Activated T-cell treated with anti-CD3 and anti-CD28 coated beads for 1 hour (primary cell): Measurements from ENCODE around the gene TP53I13.

Experiments used
- DNase-seq: peaks from one replicate; pipeline ENCODE4 v3.0.0-alpha.2; 2020; ENCODE audit warnings: low read depth

The TP53I13 gene

DNA sequence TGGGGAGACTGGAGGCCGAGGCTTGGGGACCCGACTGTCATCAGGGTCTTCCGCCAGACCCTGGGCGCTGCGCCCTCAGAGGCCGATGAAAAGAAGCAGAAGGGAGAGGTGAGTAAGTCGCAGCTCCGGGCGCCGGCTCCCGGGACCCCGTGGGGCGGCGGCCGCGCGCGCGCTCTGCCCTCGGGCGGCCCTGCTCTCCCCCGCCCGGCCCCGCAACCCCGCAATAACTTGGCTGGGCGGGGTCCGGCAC is 1.3 kb upstream of the TP53I13 start:
- DNase-seq, result no peak

DNA sequence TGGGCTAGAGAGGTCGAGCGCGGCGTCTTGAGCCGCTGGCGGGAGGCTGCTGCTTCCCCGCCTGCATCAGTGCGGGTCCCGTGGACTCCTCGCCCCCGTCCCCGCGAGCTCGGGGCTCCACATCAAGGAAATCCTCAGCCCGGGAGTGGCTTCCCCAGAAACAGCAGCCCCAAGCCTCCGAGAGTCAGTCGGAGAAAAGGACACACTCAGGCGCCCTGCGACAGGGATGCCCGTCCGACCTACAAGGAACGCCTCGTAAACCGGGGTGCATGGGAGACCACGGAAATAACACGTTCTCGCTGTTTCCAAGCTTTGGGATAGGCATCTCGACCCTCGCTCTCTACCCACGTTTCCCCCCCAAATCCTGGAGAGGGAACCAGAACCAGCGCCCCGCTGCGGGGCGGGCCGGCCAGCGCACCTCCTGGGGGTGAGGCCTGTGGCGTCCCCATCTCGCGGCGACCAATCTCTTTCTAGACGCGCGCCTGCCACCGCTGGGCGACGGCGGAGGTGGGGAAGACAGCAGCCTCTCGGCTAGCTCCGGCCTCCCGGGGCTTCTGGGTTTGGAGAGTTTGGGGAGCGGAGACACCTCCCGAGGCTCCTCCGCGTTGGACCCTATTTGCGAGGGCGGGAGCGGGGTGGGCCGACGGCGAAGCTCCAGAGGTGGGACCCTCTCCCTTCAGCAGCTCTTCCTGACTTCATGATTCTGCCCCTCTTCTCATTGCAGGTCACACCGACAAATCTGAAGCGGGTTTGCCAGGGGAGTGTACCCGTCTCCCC is 759 bp upstream of the TP53I13 start:
- DNase-seq, result peak; percentile 63

DNA sequence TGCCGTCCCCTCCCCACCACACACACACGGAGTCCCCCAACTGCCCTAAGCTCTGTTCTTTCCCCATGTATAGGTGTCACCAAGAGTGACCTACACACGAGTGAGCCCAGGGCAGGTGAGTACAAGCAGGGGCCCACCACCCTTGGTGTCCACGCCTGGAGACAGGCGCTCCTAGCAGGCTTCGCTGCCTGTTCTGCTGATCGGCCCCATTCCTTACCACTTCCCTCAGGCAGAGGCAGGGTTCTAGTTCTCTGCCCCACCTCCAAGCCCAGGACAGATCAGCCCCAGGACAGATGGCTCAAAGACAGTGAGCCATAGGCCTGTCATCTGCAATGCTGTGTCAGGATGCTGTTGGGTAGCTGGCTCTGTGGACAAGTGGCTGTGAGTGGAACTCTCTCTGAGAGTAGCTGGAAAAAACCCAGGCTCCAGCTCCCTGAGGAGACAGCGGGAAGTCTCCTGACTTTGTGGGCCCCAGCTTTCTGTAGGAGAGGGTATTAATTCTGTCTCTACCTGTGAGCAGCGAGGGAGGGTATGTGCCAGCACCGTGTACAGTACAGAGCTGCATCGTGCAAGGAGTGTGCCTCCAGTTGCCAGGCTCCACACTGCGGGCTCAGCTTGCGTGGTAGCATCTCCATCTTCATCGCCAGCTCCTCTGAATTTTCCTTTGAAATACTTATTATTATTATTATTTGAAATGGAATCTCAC is 897 bp downstream of the TP53I13 start:
- DNase-seq, result no peak

DNA sequence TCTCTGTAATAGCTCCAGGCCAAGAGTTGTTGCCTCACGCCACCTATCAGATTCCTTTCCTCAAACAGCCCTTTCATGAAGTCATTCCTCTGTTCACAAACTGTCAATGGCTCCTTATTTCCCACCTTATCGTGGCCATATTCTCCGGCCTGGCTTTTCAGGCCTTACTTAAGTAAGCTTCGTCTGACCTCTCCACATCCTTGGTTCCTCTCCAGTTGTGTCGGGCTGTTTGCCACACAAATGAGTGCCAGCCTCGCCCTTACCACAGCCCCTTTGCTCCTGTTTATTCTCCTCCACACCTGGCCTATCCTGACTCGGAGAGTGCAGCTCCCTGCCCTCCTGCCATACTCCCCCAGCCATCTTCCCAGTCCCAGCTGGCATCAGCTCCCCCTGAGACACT is 2.0 kb downstream of the TP53I13 start:
- no peak for DNase-seq

DNA sequence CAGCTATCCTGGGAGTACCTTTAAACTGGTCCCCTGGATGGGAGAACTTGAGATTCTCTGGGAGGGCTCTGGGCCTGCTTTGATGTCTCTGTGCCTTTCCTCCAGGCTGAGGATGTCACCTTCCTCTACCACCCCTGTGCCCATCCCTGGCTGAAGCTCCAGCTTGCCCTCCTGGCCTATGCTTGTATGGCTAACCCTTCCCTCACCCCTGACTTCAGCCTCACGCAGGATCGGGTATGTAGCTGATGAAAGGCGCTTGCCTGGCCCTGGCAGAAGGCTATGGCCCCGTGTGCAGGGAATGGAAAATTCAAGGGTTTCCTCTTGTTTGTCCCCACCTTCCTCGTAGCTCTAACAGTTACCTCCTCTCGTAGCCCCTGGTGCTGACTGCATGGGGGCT is 3.0 kb downstream of the TP53I13 start:
- DNase-seq, result no peak

DNA sequence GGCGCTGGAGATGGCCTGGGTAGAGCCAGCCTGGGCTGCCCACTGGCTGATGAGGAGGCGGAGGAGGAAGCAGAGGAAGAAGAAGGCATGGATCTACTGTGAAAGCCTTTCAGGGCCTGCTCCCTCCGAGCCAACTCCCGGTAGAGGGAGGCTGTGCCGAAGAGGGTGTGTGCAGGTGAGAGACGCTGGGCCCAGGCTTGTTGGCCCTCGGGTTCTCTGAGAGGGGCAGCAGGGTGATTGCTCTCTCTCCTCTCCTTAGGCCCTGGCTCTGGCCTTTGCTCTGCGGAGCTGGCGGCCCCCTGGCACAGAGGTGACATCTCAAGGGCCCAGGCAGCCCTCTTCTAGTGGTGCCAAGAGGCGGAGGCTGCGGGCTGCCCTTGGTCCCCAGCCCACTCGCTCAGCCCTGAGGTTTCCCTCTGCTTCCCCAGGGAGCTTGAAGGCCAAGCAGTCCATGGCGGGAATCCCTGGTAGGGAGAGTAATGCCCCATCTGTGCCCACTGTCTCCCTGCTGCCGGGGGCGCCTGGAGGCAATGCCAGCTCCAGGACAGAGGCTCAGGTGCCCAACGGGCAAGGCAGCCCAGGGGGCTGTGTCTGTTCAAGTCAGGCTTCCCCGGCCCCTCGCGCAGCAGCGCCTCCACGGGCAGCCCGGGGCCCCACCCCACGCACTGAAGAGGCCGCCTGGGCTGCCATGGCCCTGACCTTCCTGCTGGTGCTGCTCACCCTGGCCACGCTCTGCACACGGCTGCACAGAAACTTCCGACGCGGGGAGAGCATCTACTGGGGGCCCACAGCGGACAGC is 3.6 kb downstream of the TP53I13 start:
- no peak for DNase-seq

DNA sequence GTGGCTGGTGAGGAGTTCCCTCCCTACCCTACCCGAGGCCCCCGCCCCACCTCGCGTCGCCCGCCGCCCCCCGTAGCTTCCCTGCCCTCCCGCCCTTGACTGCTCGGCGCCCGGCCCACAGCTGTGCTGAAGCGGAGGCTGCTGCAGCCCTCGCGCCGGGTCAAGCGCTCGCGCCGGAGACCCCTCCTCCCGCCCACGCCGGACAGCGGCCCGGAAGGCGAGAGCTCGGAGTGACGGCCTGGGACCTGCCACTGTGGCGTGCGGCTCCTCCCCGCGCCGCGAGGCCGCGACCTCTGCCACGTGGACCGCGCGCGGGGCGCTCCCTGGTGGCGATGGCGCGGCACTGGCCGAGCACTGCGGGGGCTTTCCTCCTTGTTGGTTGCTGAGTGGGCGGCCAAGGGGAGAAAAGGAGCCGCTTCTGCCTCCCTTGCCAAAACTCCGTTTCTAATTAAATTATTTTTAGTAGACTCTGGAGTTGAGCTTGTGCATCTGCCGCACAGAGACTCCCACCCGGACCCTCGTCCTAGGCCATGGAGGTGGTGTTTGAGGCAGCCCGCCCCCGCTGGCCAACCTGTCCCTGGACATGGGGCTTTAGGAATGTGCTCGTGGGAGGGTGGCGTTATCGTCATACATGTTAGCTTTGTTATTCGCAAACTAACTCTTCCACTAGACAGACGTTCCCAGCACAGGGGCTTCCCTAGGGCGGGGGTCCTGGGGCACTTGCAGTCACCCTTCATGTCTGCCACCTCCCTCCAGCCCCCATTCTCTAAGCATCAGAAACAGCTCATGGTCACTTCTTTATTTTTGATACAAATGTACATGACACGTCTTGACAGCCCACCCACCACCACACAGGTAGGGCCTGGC is 4.4 kb downstream of the TP53I13 start:
- DNase-seq, result no peak

DNA sequence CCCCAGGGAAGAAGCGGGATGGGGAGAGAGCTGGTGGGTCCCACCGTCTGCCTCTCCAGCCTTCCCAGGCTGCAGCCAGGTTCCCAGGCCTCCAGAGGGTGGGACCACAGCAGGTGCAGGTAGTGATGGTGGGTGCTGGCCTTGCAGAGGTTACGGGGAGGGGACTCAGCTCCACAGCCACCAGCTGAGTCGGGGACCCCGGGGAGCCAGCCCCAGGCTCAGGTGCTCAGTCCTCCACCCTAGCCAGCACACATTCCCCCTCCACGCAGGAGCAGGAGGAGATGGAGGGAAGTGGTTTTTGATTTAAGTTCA is 5.0 kb downstream of the TP53I13 start:
- no peak for DNase-seq

DNA sequence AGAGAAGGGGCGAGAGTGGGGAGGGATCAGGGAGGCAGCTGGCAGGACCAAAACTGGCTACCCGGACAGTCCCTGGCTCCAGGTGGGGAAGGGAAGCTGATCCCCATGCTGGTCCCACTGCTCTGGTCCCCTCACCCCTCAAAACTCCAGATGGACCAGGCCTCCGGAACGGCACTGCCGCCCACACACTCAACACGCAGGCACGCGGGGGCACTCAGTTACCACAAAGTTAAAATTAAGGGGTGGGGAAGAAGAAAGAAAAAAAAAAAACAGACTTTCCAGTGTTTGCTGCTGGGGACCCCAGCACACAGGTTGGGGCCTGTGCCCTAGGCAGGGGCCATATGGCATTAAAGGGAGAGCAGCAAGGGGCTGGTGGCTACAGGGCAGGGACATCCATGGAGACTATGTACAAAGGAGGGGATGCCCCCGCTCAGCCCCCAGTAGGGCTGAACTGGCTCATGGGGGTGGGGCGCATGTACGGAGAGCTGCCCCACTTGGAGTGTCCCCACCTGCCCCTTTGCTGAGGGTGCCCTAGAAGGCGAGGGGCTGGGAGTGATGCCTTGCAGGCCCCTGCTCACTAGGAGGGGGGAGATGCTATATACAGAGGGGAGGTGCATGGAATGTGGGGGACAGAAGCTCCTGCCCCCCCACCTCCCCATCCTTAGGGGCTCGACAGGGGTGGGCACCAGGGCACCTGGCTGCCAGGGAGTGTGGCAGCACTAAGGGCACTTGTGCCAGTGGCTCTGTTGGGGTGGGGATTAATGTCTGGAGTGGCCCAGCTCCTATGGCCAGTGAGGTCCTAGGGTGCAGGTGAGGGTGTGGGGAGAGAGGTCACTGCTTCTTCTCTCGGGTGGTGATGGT is 5.6 kb downstream of the TP53I13 start:
- DNase-seq, result no peak

DNA sequence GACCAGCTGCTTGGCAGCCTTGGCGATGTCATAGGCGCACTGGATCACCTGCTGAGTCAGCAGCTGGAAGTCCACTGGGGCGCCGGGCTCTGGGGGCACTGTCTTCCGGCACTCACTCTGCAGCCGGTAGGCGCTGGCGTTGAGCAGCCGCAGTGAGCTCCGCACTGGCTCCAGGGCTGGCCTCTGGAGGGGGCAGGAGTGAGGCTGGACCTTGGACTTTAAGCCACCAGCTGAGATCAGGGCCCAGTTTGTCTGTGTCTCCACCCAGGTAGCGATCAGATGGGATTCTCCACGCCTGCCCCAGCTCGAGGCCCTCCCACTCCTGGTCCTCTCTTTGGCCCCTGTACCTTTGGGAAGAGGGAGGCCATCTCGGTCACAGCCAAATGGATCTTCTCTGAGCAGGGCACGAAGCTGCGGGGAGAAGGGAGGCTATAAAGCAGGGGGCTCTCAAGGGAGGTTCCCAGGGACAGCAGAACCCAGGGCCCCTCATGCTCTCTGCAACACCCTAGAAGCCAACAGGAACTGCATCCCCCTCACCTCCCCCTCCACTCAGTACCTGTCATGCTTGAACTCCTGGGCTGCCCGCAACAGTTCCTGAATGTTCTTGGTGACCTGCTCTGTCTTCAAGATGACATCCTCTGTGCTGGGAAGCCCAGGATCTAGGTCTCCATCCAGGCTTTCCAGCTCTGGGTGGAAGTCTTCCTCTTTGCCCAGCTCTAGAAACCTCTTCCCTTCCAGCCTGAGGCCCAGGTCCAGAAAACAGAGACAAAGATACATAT is 6.4 kb downstream of the TP53I13 start:
- DNase-seq, result no peak

DNA sequence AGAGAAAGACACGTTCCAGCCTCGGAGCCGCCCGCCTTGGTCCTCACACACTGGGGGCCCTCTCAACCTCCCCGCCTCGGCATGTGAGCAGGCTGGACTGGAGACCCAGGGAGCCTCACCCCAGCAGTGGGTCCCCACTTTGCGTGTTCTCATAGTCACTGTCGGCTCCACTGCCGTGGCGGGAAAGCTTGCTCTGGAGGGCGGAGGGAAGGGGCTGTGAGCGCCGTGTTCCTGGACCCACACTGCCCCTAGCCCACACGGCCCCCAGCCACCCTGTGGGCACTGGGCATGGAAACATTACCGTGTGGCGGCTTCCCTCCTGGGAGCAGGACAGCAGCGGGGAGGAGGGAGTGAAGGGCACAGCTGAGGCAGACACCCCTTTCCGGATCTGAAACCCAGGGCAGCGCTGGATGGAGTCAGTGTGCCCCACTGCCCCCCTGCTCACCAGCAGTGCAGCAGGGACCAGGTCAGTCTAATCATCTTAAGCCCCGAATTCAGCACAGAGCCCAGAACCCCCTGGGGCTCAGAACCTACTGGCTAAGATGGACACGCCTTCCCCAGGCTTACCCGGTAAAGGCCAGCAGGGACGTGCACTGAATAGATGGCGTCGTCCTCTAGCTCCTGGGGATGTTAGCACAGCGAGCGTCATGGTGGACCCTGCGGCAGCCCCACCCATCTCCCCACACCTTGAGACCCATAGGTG is 7.2 kb downstream of the TP53I13 start:
- no peak for DNase-seq

DNA sequence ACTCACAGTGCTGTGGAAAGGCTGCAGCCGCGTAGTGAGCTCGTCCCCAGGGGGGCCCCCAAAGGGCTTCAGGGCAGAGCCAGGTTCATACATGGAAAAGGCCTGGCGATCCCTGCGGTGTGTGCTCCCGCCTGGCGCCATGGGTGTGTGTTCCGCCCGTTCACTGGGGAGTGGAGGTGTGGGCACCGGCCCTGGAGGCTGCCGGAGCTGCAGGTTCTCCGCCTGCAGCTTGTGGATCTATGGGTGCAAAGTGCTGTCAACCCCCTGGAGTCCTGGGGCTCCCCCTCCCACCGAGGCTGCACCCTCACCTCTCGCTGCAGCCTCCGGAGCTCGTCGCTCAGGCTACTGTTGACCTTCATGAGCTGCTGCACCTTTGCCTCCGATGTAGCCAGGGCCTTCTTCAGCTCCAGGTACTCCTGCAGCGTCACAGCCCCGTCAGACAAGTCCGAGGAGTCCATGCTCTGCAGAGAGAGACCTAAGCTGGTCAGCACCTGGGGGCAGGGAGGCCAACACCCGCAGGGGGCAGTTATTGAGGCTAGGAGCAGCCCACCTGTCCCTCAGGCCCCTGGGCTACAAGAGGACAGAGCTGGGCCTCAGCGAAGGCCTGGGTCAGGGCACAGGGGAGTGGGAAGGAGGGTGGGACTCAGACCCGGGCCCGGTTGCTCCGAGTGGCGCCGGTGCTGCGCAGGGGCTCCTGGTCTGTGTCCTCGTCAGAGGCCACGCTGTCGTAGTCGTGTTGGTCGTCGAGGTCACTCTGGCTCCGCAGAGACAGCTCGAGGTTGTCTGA is 7.9 kb downstream of the TP53I13 start:
- DNase-seq, result no peak

DNA sequence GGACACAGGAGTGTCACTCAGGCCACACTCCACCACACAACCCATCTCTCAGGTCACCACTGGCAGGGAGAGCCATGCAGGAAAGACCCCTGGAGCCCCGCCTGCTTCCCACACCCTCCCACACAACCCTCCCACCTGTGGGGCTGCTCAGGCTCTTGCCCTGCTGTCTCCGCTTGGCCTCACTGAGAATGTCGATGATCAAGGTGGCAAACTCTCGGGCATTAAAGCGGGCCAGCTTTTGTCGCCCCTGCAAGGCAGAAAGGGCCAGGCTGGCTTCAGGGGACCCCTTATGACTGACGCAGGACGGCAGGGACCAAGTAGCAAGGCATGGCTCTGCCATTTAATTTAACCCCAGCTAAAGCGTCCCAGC is 8.5 kb downstream of the TP53I13 start:
- DNase-seq, result no peak

DNA sequence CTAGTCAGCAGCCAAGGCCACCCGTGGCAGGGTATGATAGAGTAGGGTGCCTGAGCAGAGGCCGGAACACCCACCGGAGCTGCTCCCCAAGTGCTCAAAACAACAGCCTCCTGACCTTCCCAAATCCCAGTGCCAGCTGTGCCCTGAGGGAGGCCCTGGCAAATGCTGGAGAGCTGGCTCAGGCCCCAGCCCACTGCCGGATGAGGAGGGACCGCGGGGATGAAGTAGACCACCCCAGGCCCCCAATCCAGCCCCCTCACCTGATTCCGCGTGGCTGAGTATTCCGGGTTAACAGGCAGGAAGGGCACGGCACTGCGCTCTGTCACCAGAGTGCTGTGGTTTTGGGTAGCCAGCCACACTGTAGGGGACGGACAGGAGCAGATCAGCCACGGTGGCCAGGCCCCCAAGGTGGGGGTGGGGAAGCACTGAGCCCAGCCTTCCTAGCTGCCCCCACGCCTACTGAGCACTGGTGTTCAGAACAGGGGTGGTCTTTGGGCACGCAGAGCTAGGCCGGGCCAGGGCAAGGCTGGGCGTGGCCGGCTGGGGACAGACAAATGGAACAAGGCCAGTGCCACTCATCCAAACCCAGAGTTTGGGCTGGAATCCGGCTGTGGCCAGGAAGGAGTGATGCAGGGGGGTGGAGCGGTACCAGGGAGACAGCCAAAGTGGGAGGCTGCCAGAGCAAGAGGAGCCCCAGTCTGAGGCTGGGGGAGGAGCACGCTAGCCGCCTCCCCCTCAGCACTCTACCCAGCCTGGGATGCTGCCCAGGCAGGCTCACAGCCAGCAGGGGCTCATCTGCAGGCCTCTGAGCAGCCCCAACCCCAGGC is 9.1 kb downstream of the TP53I13 start:
- no peak for DNase-seq

DNA sequence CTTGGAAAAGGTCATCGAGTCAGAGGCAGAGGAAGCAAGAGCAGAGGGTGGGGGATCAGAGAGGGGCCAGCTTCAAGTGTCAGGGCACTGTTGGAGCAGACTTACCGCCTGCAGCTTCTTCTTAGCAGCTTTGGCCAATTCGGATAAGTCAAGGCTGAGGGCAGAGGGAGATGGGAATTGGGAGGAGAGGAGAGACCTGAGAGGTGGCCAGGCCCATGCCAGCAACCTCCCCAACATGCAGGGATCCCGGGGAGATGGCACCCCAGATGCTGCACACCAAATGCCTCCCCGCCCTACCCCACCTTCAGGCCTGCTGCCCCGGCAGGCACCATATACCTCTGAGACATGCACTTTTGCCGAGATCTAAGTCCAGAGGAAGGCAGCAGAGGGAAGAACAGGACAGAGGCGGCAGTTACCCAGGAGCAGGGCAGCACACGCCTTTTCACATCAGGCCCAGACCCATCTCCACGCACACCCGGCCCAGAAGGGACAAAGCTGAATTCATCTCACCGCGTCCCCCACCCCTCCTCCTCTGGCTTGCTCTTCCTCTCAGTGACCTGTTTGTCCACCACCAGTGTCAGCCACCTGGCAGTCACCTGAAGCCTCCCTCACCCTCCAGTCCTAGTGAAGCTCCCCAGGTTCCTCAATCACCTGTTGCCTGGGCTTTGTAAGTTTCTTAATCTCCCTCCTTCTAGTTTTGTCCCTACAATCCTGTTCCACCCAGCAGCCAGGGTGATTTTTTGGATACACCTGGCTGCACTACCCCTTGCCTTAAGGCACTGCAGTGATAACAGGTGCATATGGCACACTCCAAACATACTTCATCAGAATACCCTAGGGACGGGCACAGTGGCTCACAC is 10.4 kb downstream of the TP53I13 start:
- no peak for DNase-seq

DNA sequence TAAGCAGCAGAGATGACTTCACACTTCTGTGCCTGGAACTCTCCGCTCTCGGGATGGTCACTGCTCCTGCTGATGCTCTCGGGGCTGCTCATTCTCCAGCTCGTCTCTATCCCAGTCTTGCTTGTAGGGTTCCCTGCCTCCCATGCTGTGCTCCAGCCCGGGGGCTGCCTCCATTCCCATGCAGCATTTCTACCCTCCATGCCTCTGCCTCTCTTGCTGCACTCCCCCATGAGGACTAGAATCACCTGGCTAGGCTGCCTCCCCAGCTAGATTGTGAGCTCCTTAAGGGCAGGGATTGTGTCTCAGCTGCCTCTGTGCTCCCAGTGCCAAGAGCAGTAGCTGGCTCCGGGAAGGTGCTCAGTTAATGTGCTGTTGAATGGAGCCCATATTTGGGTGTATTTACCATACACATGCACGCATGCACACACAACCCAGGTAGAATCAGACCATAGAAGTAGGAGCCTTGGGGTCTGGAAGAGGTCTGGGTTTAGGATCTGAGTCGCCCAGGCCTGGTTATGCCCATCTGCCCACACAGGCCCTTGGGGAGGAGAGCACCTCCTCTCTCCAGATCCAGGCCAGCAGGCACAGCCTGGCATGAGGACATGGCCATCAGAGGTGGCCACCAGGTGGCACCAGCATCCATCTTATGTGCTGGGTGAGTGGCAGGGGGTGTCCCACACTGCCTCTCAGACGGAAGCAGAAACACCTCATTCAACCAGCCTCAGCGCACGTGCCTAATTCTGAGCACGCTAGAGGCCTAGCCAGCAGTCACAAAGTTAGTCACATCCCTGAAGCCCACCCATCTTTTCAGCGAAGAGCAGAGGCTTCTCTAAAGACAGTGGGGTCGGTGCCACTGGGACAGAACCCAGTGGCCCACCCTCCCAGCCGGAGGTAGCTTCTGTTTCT is 11.6 kb downstream of the TP53I13 start:
- DNase-seq, result peak; percentile 85
